Endothelial cell of umbilical vein (primary cell): ENCODE results near the gene MERTK. TPM values are rescaled to one million over a fixed set of nuclear protein-coding genes. Genes with fewer than 3 reads are reported as not detected.

ENCODE experiments used
- BruUV-seq: library from RNA; stranded (reverse); fragments of 400-500 nt; replicated peaks from 2 replicates; lab custom pipeline; 2021; lab: Mats Ljungman, UMichigan
- CTCF ChIA-PET: fragments of 300-600, 350-600 bp; sonication (Branson Sonifier 250); formaldehyde crosslinking; loops from one replicate; lab custom pipeline; 2021; ENCODE audit warnings: antibody characterized with exemption, inconsistent platforms; lab: Charles Lee
- POLR2A ChIA-PET: fragments of 300-600, 350-600 bp; sonication (Branson Sonifier 250); formaldehyde crosslinking; loops from one replicate; lab custom pipeline; 2021; ENCODE audit warnings: antibody characterized with exemption, inconsistent platforms; lab: Charles Lee
- DNase-seq: peaks from one replicate; pipeline ENCODE4 v3.0.0-alpha.2; 2011; ENCODE audit warnings: low read depth, low spot score
- FAIRE-seq: peaks from 2 replicates; lab custom pipeline; 2011; peaks lifted over from hg19 to GRCh38; lab: Jason Lieb, UNC
- H2AFZ ChIP-seq: 2 replicates; pipeline ENCODE4 v1.6.0; 2012; ENCODE audit warnings: low read depth, low read length, control low read depth, inconsistent platforms
- H3K27ac ChIP-seq: 2 replicates; pipeline ENCODE4 v1.5.1; 2011; ENCODE audit warnings: low read depth, mild to moderate bottlenecking, control low read depth, low read length, moderate library complexity; ENCODE audit not compliant: insufficient read depth
- H3K27me3 ChIP-seq, 2 experiments: 2 replicates each; pipeline versions ENCODE4 v1.6.0 to v1.6.1; 2011; ENCODE audit warnings: low read length in 2 of 2, mixed read lengths in 1 of 2; ENCODE audit not compliant: control insufficient read depth in 2 of 2, insufficient read depth in 2 of 2
- H3K36me3 ChIP-seq, 2 experiments: 2 replicates in 1 of 2; 3 replicates in 1 of 2; pipeline ENCODE4 v1.5.1; 2011; ENCODE audit warnings: low read length in 2 of 2, mild to moderate bottlenecking in 1 of 2, moderate library complexity in 1 of 2; ENCODE audit not compliant: control insufficient read depth in 2 of 2, insufficient read depth in 2 of 2; ENCODE audit errors: extremely low read depth in 1 of 2
- H3K4me1 ChIP-seq: 3 replicates; pipeline ENCODE4 v1.5.1; 2011; ENCODE audit warnings: mild to moderate bottlenecking, low read length; ENCODE audit not compliant: control insufficient read depth, insufficient read depth; ENCODE audit errors: extremely low read depth
- H3K4me2 ChIP-seq: 2 replicates; pipeline ENCODE4 v1.6.1; 2011; ENCODE audit warnings: low read length, control low read depth, mixed read lengths; ENCODE audit not compliant: insufficient read depth
- H3K4me3 ChIP-seq, 3 experiments: fragments of 200-600 bp in 1 of 3; sonication (generic), shearing (Covaris generic) in 1 of 3; replicated peaks in 1 of 3; 2 replicates each; pipeline ENCODE4 v1.5.1; 2011 to 2016; ENCODE audit warnings: control low read depth in 3 of 3, low read length in 3 of 3, mild to moderate bottlenecking in 2 of 3, inconsistent platforms in 1 of 3, low read depth in 1 of 3, moderate library complexity in 1 of 3; ENCODE audit not compliant: insufficient read depth in 1 of 3
- H3K79me2 ChIP-seq: 2 replicates; pipeline ENCODE4 v1.6.0; 2012; ENCODE audit warnings: low read length, inconsistent platforms; ENCODE audit not compliant: control insufficient read depth, insufficient read depth
- H3K9ac ChIP-seq: replicated peaks from 2 replicates; pipeline ENCODE3; 2011; ENCODE audit warnings: low read length, control low read depth; ENCODE audit not compliant: insufficient read depth; ENCODE audit errors: extremely low read depth
- H3K9me1 ChIP-seq: replicated peaks from 3 replicates; pipeline ENCODE4 v1.6.0; 2011; ENCODE audit warnings: mild to moderate bottlenecking, low read length; ENCODE audit not compliant: control insufficient read depth, insufficient read depth; ENCODE audit errors: extremely low read depth
- H3K9me3 ChIP-seq: replicated peaks from 2 replicates; pipeline ENCODE4 v1.5.1; 2012; ENCODE audit warnings: low read length, inconsistent platforms; ENCODE audit not compliant: control insufficient read depth, insufficient read depth
- H4K20me1 ChIP-seq: replicated peaks from 2 replicates; pipeline ENCODE3; 2011; ENCODE audit warnings: mild to moderate bottlenecking, low read length; ENCODE audit not compliant: control insufficient read depth, insufficient read depth; ENCODE audit errors: extremely low read depth
- CTCF ChIP-seq, 2 donors: IDR thresholded peaks; 1 replicate in 1 of 2; 2 replicates in 1 of 2; pipeline ENCODE4 v1.5.1; 2011; ENCODE audit warnings: low read length in 2 of 2, mild to moderate bottlenecking in 2 of 2, moderate library complexity in 2 of 2, control low read depth in 1 of 2, inconsistent platforms in 1 of 2, low read depth in 1 of 2; ENCODE audit not compliant: insufficient read depth in 1 of 2; ENCODE audit errors: extremely low read depth in 1 of 2
- EZH2 ChIP-seq: IDR thresholded peaks from 2 replicates; pipeline ENCODE4 v1.6.1; 2012; ENCODE audit warnings: borderline replicate concordance, low read depth, mild to moderate bottlenecking, moderate library complexity, low read length, inconsistent platforms; ENCODE audit not compliant: severe bottlenecking
- FOS ChIP-seq: IDR thresholded peaks from 2 replicates; pipeline ENCODE4 v1.6.1; 2011; ENCODE audit warnings: mild to moderate bottlenecking, low read length, moderate library complexity, borderline replicate concordance; ENCODE audit not compliant: insufficient read depth
- GATA2 ChIP-seq: IDR thresholded peaks from 2 replicates; pipeline ENCODE4 v1.7.0; 2011; ENCODE audit warnings: low read depth, mild to moderate bottlenecking, moderate library complexity, mixed read lengths, low read length; ENCODE audit not compliant: insufficient read length, insufficient read depth
- JUN ChIP-seq: IDR thresholded peaks from 2 replicates; pipeline ENCODE4 v1.6.1; 2011; ENCODE audit warnings: borderline replicate concordance, low read depth; ENCODE audit not compliant: insufficient read length, insufficient read depth
- MAX ChIP-seq: IDR thresholded peaks from 2 replicates; pipeline ENCODE4 v1.6.1; 2011; ENCODE audit not compliant: insufficient read depth, insufficient read length
- MYC ChIP-seq: IDR thresholded peaks from one replicate; pipeline ENCODE4 v1.6.1; 2011; ENCODE audit warnings: mild to moderate bottlenecking, low read depth, low read length
- POLR2A ChIP-seq: IDR thresholded peaks from 2 replicates; pipeline ENCODE4 v1.6.1; 2012; ENCODE audit warnings: low read depth, mild to moderate bottlenecking, control low read depth, low read length
- POLR2AphosphoS5 ChIP-seq: IDR thresholded peaks from 2 replicates; pipeline ENCODE4 v1.6.1; 2012; ENCODE audit warnings: low read depth, mild to moderate bottlenecking, control low read depth, low read length, moderate library complexity; ENCODE audit not compliant: insufficient read depth
- dilution Hi-C: fragments of 300-500 bp; cut with MboI; formaldehyde crosslinking; loops from one replicate; pipeline ENCODE4 v1.15.0; 2019; ENCODE audit warnings: low sequenced_read_pairs; ENCODE audit not compliant: extremely low pct_ligation_motif_present
- intact Hi-C: fragments of 100-400 bp; cut with micrococcal nuclease; formaldehyde crosslinking; loops from one replicate; pipeline ENCODE4 v1.10.0; 2022
- polyA plus RNA-seq, 4 experiments: library from polyadenylated mRNA; depleted of rRNA in 3 of 4; stranded (reverse) in 3 of 4; unstranded in 1 of 4; fragments of >200 nt; gene quantifications; 2 replicates each; pipeline versions ENCODE4 v1.2.1 to v1.2.3, GENCODE V29; 2011 to 2012; ENCODE audit warnings: missing spikeins in 1 of 4
- total RNA-seq: library from RNA; stranded (reverse); gene quantifications from 2 replicates; pipeline ENCODE4 v1.2.3, GENCODE V29; 2021

MERTK gene
- total and polyA plus RNA-seq, 2 donors (not counting 3 experiments of a cell fraction or from before 2014, with no cell fraction given) = 37.3 to 39.6 TPM

- Histone ChIP-seq H3K4me1 (no peaks in the 10 kb centered on the region), H3K9ac (no peak overlapping the region), H3K4me3 (no peak overlapping the region), H2AFZ (no peak overlapping the region), H3K9me3 (no peaks in the 10 kb centered on the region), H4K20me1 (no peaks in the 10 kb centered on the region), H3K4me2 (no peak overlapping the region), H3K27me3 (no peaks in the 10 kb centered on the region), H3K79me2 (no peaks in the 10 kb centered on the region), H3K36me3 (peaks cover 23 to 24% of the 10 kb centered on the region in 2 experiments), H3K9me1 (no peaks in the 10 kb centered on the region), H3K27ac (no peak overlapping the region)
- intact Hi-C loops = no loop called here
- DNase-seq (no peak), FAIRE-seq (no peak)
- CTCF ChIA-PET = interaction anchor here (1.2 kb wide), 1 partner anchor 84 kb away, joined by 3 read pairs; no protein-coding TSS in a partner anchor
- TF ChIP-seq EZH2 = no peak
- no peak for TF ChIP-seq MYC
- TF ChIP-seq CTCF (IDR thresholded peaks at IDR 0.05; ENCODE audit: extremely low read depth in 1 of 2, insufficient read depth in 1 of 2, low read depth in 1 of 2, low read length in 2 of 2) = no peak
- TF ChIP-seq POLR2A = no peak
- TF ChIP-seq GATA2 = no peak
- TF ChIP-seq FOS = no peak
- dilution Hi-C loops = no loop called here
- BruUV-seq = no TSS peak
- POLR2A ChIA-PET = no interaction called here
Measured at GRCh38 chr2:111984213-111984604, 85.8 kb downstream of the MERTK start.

- no peak overlapping the region for H2AFZ ChIP-seq
- no peak for FAIRE-seq
- no peak for DNase-seq
- POLR2A ChIA-PET = no interaction called here
- H3K27ac ChIP-seq = no peak overlapping the region
- dilution Hi-C loops = no loop called here
- H3K4me1 ChIP-seq = no peaks in the 10 kb centered on the region
- H3K79me2 ChIP-seq = no peaks in the 10 kb centered on the region
- H3K27me3 ChIP-seq = no peaks in the 10 kb centered on the region
- intact Hi-C loops = no loop called here
- H3K9ac ChIP-seq = no peak overlapping the region
- no peak overlapping the region for H3K4me3 ChIP-seq
- CTCF ChIA-PET = interaction anchor here (0.6 kb wide), 1 partner anchor 17 kb away, joined by 4 read pairs; no protein-coding TSS in a partner anchor
- no peak overlapping the region for H3K4me2 ChIP-seq
- no peaks in the 10 kb centered on the region for H4K20me1 ChIP-seq
- no peaks in the 10 kb centered on the region for H3K9me1 ChIP-seq
- BruUV-seq = no TSS peak
- TF ChIP-seq CTCF (IDR thresholded peaks at IDR 0.05; ENCODE audit: extremely low read depth in 1 of 2, insufficient read depth in 1 of 2, low read depth in 1 of 2, low read length in 2 of 2) (no peak), EZH2 (no peak), POLR2AphosphoS5 (no peak), POLR2A (no peak), GATA2 (no peak), MAX (no peak), MYC (no peak), JUN (no peak), FOS (no peak)
- peaks cover 23 to 24% of the 10 kb centered on the region in 2 experiments for H3K36me3 ChIP-seq
- no peaks in the 10 kb centered on the region for H3K9me3 ChIP-seq
Measured at GRCh38 chr2:111985514-111985913, 87.1 kb downstream of the MERTK start.
